Measurements from ENCODE around the gene HP1BP3.
"Not testable (repeated sequence)": the region's sequence is repeated elsewhere in the genome, so short reads cannot be mapped to it uniquely, and the experiment has no call there.

HP1BP3 gene

GRCh38 chr1:20789598-20789997 is 2.5 kb upstream of the HP1BP3 start:
- peaks cover 14% of the 10 kb centered on the region for H3K36me3 Mint-ChIP-seq (ENCODE audit: low read depth)
- intact Hi-C loops (cut with micrococcal nuclease); H3K9me3 Mint-ChIP-seq; H3K4me3 Mint-ChIP-seq; H3K27me3 Mint-ChIP-seq; H3K27ac Mint-ChIP-seq: not testable (repeated sequence)
- peaks cover 21% of the 10 kb centered on the region for H3K4me1 Mint-ChIP-seq (ENCODE audit: low read depth)

GRCh38 chr1:20787840-20788795 is 1.0 kb upstream of the HP1BP3 start:
- Mint-ChIP-seq H3K4me1 (ENCODE audit: low read depth) (peaks cover 25% of the 10 kb centered on the region), H3K4me3 (peak overlapping the region; percentile 100), H3K27ac (peak overlapping the region; percentile 96), H3K9me3 (no peaks in the 10 kb centered on the region), H3K36me3 (ENCODE audit: low read depth) (peaks cover 14% of the 10 kb centered on the region), H3K27me3 (no peaks in the 10 kb centered on the region)
- intact Hi-C loops (cut with micrococcal nuclease): no loop called here

GRCh38 chr1:20786253-20787028 is 666 bp downstream of the HP1BP3 start:
- Mint-ChIP-seq H3K4me3 (peak overlapping the region; percentile 100), H3K9me3 (no peaks in the 10 kb centered on the region), H3K27ac (peak overlapping the region; percentile 96), H3K4me1 (ENCODE audit: low read depth) (peaks cover 31% of the 10 kb centered on the region), H3K36me3 (ENCODE audit: low read depth) (peaks cover 14% of the 10 kb centered on the region), H3K27me3 (no peaks in the 10 kb centered on the region)
- intact Hi-C loops (cut with micrococcal nuclease): no loop called here

- intact Hi-C loops (cut with micrococcal nuclease): no loop called here
- Mint-ChIP-seq H3K9me3 (no peaks in the 10 kb centered on the region), H3K36me3 (ENCODE audit: low read depth) (peaks cover 14% of the 10 kb centered on the region), H3K4me3 (peak overlapping the region; percentile 100), H3K27me3 (no peaks in the 10 kb centered on the region), H3K4me1 (ENCODE audit: low read depth) (peaks cover 36% of the 10 kb centered on the region), H3K27ac (peak overlapping the region; percentile 96)
Measured at GRCh38 chr1:20785907-20786252, 1.2 kb downstream of the HP1BP3 start.

- H3K27ac Mint-ChIP-seq: no peak overlapping the region
- intact Hi-C loops (cut with micrococcal nuclease): no loop called here
- H3K4me3 Mint-ChIP-seq: no peak overlapping the region
Measured at GRCh38 chr1:20775700-20776099, 11.4 kb downstream of the HP1BP3 start.

GRCh38 chr1:20771780-20772179 is 15.3 kb downstream of the HP1BP3 start:
- Mint-ChIP-seq H3K9me3 (no peaks in the 10 kb centered on the region), H3K27ac (no peak overlapping the region), H3K27me3 (no peaks in the 10 kb centered on the region), H3K4me3 (no peak overlapping the region), H3K36me3 (ENCODE audit: low read depth) (peaks cover 92% of the 10 kb centered on the region), H3K4me1 (ENCODE audit: low read depth) (no peaks in the 10 kb centered on the region)
- intact Hi-C loops (cut with micrococcal nuclease): no loop called here

More at GRCh38 chr1:20775700-20776099, 11.4 kb downstream of the HP1BP3 start:
- Mint-ChIP-seq H3K27me3 (no peaks in the 10 kb centered on the region), H3K36me3 (ENCODE audit: low read depth) (peaks cover 75% of the 10 kb centered on the region), H3K4me1 (ENCODE audit: low read depth) (peaks cover 8% of the 10 kb centered on the region), H3K9me3 (no peaks in the 10 kb centered on the region)

GRCh38 chr1:20770314-20771087 is 16.6 kb downstream of the HP1BP3 start:
- Mint-ChIP-seq H3K36me3 (ENCODE audit: low read depth) (peaks cover 96% of the 10 kb centered on the region), H3K27me3 (no peaks in the 10 kb centered on the region), H3K4me3 (no peak overlapping the region), H3K9me3 (no peaks in the 10 kb centered on the region), H3K27ac (no peak overlapping the region), H3K4me1 (ENCODE audit: low read depth) (no peaks in the 10 kb centered on the region)
- intact Hi-C loops (cut with micrococcal nuclease): no loop called here

- intact Hi-C loops (cut with micrococcal nuclease): no loop called here
- Mint-ChIP-seq H3K9me3 (no peaks in the 10 kb centered on the region), H3K4me1 (ENCODE audit: low read depth) (no peaks in the 10 kb centered on the region), H3K4me3 (no peak overlapping the region), H3K27me3 (no peaks in the 10 kb centered on the region), H3K27ac (no peak overlapping the region), H3K36me3 (ENCODE audit: low read depth) (peaks cover 95% of the 10 kb centered on the region)
Measured at GRCh38 chr1:20767271-20767670, 19.8 kb downstream of the HP1BP3 start.

GRCh38 chr1:20763417-20763816 is 23.7 kb downstream of the HP1BP3 start:
- intact Hi-C loops (cut with micrococcal nuclease): no loop called here
- Mint-ChIP-seq H3K27me3 (no peaks in the 10 kb centered on the region), H3K36me3 (ENCODE audit: low read depth) (peaks cover 95% of the 10 kb centered on the region), H3K9me3 (no peaks in the 10 kb centered on the region), H3K4me1 (ENCODE audit: low read depth) (no peaks in the 10 kb centered on the region), H3K4me3 (no peak overlapping the region), H3K27ac (no peak overlapping the region)

GRCh38 chr1:20760322-20760721 is 26.8 kb downstream of the HP1BP3 start:
- H3K9me3 Mint-ChIP-seq: no peaks in the 10 kb centered on the region
- H3K27me3 Mint-ChIP-seq: no peaks in the 10 kb centered on the region
- peaks cover 95% of the 10 kb centered on the region for H3K36me3 Mint-ChIP-seq (ENCODE audit: low read depth)
- intact Hi-C loops (cut with micrococcal nuclease): no loop called here
- no peak overlapping the region for H3K27ac Mint-ChIP-seq
- no peak overlapping the region for H3K4me3 Mint-ChIP-seq
- H3K4me1 Mint-ChIP-seq (ENCODE audit: low read depth): no peaks in the 10 kb centered on the region

GRCh38 chr1:20753589-20753988 is 33.5 kb downstream of the HP1BP3 start:
- Mint-ChIP-seq H3K4me3 (no peak overlapping the region), H3K27me3 (no peaks in the 10 kb centered on the region), H3K4me1 (ENCODE audit: low read depth) (no peaks in the 10 kb centered on the region), H3K36me3 (ENCODE audit: low read depth) (peaks cover 78% of the 10 kb centered on the region), H3K9me3 (no peaks in the 10 kb centered on the region), H3K27ac (no peak overlapping the region)
- intact Hi-C loops (cut with micrococcal nuclease): loop anchor here (10.0 kb wide), 1 partner anchor 91 kb away; no protein-coding TSS in a partner anchor

- Mint-ChIP-seq H3K27ac (no peak overlapping the region), H3K4me1 (ENCODE audit: low read depth) (no peaks in the 10 kb centered on the region), H3K4me3 (no peak overlapping the region), H3K9me3 (no peaks in the 10 kb centered on the region), H3K36me3 (ENCODE audit: low read depth) (peaks cover 78% of the 10 kb centered on the region), H3K27me3 (no peaks in the 10 kb centered on the region)
- intact Hi-C loops (cut with micrococcal nuclease): loop anchor here (10.0 kb wide), 1 partner anchor 93 kb away; no protein-coding TSS in a partner anchor
Measured at GRCh38 chr1:20751462-20751990, 35.6 kb downstream of the HP1BP3 start.

GRCh38 chr1:20742671-20743070 is 44.4 kb downstream of the HP1BP3 start:
- peaks cover 99% of the 10 kb centered on the region for H3K36me3 Mint-ChIP-seq (ENCODE audit: low read depth)
- no peak overlapping the region for H3K4me3 Mint-ChIP-seq
- H3K27ac Mint-ChIP-seq: no peak overlapping the region
- H3K9me3 Mint-ChIP-seq: no peaks in the 10 kb centered on the region
- H3K4me1 Mint-ChIP-seq (ENCODE audit: low read depth): no peaks in the 10 kb centered on the region
- intact Hi-C loops (cut with micrococcal nuclease): no loop called here
- H3K27me3 Mint-ChIP-seq: no peaks in the 10 kb centered on the region

Measured in dendritic cell treated with granulocyte-macrophage colony-stimulating factor and Interleukin-4, amounts not matched to agents 40 ng/mL and 50 ng/mL, for 4 days (primary cell).